Neural cell (in vitro differentiated cells): Measurements from ENCODE around the gene INSIG2. TPM values are rescaled to one million over a fixed set of nuclear protein-coding genes. Genes with fewer than 3 reads are reported as not detected.

ENCODE experiments used
- H2AFZ ChIP-seq: fragments of 200-600, 300-800 bp; sonication (generic), shearing (Covaris generic); 2 replicates; pipeline ENCODE4 v1.6.0; 2014; ENCODE audit warnings: low read depth, mild to moderate bottlenecking, antibody characterized with exemption, low read length, moderate library complexity
- H3F3A ChIP-seq: fragments of 200-600 bp; shearing (Covaris generic); 2 replicates; pipeline ENCODE4 v1.6.1; 2016; ENCODE audit warnings: mild to moderate bottlenecking, moderate library complexity, mixed read lengths, antibody characterized with exemption, low read length; ENCODE audit not compliant: insufficient read depth, poor library complexity, severe bottlenecking
- H3K27ac ChIP-seq: fragments of 200-600, 300-800 bp; sonication (generic), shearing (Covaris generic); 2 replicates; pipeline ENCODE4 v1.5.1; 2014; ENCODE audit warnings: mild to moderate bottlenecking, low read length, moderate library complexity
- H3K27me3 ChIP-seq: fragments of 300-800, 200-600 bp; sonication (generic), shearing (Covaris generic); 2 replicates; pipeline ENCODE4 v1.6.0; 2014; ENCODE audit warnings: mild to moderate bottlenecking, low read depth, low read length, moderate library complexity; ENCODE audit not compliant: insufficient read depth
- H3K36me3 ChIP-seq: fragments of 300-800, 200-600 bp; sonication (generic), shearing (Covaris generic); 2 replicates; pipeline ENCODE4 v1.5.1; 2014; ENCODE audit warnings: mild to moderate bottlenecking, antibody characterized with exemption, low read length, moderate library complexity; ENCODE audit not compliant: insufficient read depth
- H3K4me2 ChIP-seq: fragments of 300-800, 200-600 bp; sonication (generic), shearing (Covaris generic); 2 replicates; pipeline ENCODE4 v1.6.0; 2014; ENCODE audit warnings: mild to moderate bottlenecking, low read length
- H3K4me3 ChIP-seq: fragments of 300-800, 200-600 bp; sonication (generic), shearing (Covaris generic); 2 replicates; pipeline ENCODE4 v1.5.1; 2014; ENCODE audit warnings: mild to moderate bottlenecking, low read length, moderate library complexity
- H3K79me2 ChIP-seq: fragments of 200-600 bp; shearing (Covaris generic); replicated peaks from 2 replicates; pipeline ENCODE4 v1.6.0; 2014; ENCODE audit warnings: mild to moderate bottlenecking, low read length, moderate library complexity; ENCODE audit not compliant: insufficient read depth
- H3K9ac ChIP-seq: fragments of 300-800, 200-600 bp; sonication (generic), shearing (Covaris generic); 2 replicates; pipeline ENCODE4 v1.6.1; 2016; ENCODE audit warnings: mild to moderate bottlenecking, low read length, mixed read lengths
- H3K9me2 ChIP-seq: fragments of 200-600 bp; shearing (Covaris generic); 2 replicates; pipeline ENCODE4 v1.6.1; 2016; ENCODE audit warnings: mild to moderate bottlenecking, low read length, mixed read lengths; ENCODE audit not compliant: insufficient read depth
- H3K9me3 ChIP-seq: fragments of 200-600, 300-800 bp; sonication (generic), shearing (Covaris generic); 2 replicates; pipeline ENCODE4 v1.6.1; 2016; ENCODE audit warnings: mild to moderate bottlenecking, mixed run types, low read length, moderate library complexity, mixed read lengths
- H4K20me1 ChIP-seq: fragments of 200-600 bp; shearing (Covaris generic); 2 replicates; pipeline ENCODE4 v1.6.1; 2016; ENCODE audit warnings: mild to moderate bottlenecking, mixed run types; ENCODE audit not compliant: insufficient read depth
- EP300 ChIP-seq: fragments of 450-650 bp; conservative IDR thresholded peaks from 2 replicates; pipeline ENCODE4 v1.6.1; 2014; ENCODE audit warnings: antibody characterized with exemption, mild to moderate bottlenecking, moderate library complexity; ENCODE audit not compliant: poor library complexity, severe bottlenecking
- EZH2 ChIP-seq: fragments of 200-600, 300-800 bp; shearing (Covaris generic), sonication (generic); IDR thresholded peaks from 2 replicates; pipeline ENCODE4 v1.6.1; 2014; ENCODE audit warnings: antibody characterized with exemption, low read length, borderline replicate concordance, mild to moderate bottlenecking; ENCODE audit not compliant: insufficient read depth, poor library complexity, severe bottlenecking
- MXI1 ChIP-seq: fragments of 450-650 bp; conservative IDR thresholded peaks from 2 replicates; pipeline ENCODE4 v1.6.1; 2014; ENCODE audit warnings: antibody characterized with exemption, mild to moderate bottlenecking; ENCODE audit not compliant: poor library complexity, severe bottlenecking
- POLR2AphosphoS5 ChIP-seq: IDR thresholded peaks from 2 replicates; pipeline ENCODE4 v1.6.1; 2012
- RAD21 ChIP-seq: fragments of 450-650 bp; conservative IDR thresholded peaks from 2 replicates; pipeline ENCODE4 v1.6.1; 2014; ENCODE audit warnings: antibody characterized with exemption, mild to moderate bottlenecking, moderate library complexity
- SMC3 ChIP-seq: fragments of 450-650 bp; conservative IDR thresholded peaks from 2 replicates; pipeline ENCODE4 v1.6.1; 2014; ENCODE audit warnings: antibody characterized with exemption, mild to moderate bottlenecking, moderate library complexity; ENCODE audit not compliant: poor library complexity
- TAF1 ChIP-seq: IDR thresholded peaks from 2 replicates; pipeline ENCODE4 v1.6.1; 2012; ENCODE audit warnings: low read depth
- polyA plus RNA-seq: library from polyadenylated mRNA; depleted of rRNA; stranded (reverse); fragments of >200 nt; gene quantifications from 2 replicates; pipeline ENCODE4 v1.2.3, GENCODE V29; 2014
- TF ChIP-seq, protein P1 (sequence below): fragments of 450-650 bp; IDR thresholded peaks from 2 replicates; pipeline ENCODE4 v1.5.1; 2014; ENCODE audit warnings: antibody characterized with exemption, mild to moderate bottlenecking, moderate library complexity; ENCODE audit not compliant: poor library complexity, severe bottlenecking
- TF ChIP-seq, protein P2 (sequence below): IDR thresholded peaks from 2 replicates; pipeline ENCODE4 v1.6.1; 2012; ENCODE audit warnings: borderline replicate concordance

The INSIG2 gene
- polyA plus RNA-seq, 1 donor from 2014 or later: 30.3 TPM

DNA sequence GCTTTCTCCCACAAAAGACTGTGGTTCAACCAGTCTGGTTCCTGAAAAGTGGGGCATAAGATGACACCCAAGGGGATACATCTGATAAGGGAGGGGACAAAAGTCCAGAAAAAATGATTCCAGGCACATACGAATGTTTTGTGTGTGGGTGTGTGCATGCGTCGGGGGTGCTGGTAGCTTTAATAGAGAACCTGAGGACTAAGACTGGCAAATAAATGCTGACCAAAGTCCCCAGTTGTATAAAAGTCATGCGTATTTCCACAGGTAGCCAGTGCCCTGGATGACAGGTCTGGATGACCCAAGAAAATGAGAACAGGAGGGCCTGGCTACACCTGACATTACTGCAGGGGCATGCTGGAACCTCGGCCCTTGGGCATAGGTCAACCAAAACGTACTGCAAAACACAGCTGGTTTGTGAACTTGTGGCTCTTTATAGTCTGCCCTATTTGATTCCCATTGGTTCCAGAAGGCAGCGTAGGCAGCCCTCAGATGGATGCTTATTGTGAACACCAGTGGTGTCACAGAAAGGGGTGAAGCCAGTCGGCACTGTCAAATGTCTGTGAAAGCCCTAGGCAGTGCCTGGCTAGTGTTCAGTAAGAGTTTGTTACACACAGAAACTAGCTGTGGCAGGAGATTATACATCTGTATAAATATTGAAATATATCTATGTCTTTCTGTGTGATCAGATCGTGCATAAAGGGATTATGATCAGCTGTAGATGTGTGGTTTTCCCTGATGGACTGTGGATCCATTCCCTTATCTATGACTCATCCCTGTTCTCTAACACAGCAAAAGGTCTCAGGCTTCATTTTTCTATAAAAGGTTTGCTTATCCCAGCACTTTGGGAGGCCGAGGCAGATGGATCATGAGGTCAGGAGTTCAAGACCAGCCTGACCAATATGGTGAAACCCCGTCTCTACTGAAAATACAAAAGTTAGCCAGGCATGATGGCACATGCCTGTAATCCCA is 58.3 kb downstream of the INSIG2 start:
- H4K20me1 ChIP-seq: no peaks in the 10 kb centered on the region
- no peaks in the 10 kb centered on the region for H3F3A ChIP-seq
- no peak for TF ChIP-seq TAF1
- no peak for TF ChIP-seq EP300
- TF ChIP-seq RAD21: no peak
- no peaks in the 10 kb centered on the region for H3K9me3 ChIP-seq
- no peak overlapping the region for H3K4me3 ChIP-seq
- no peak overlapping the region for H3K9ac ChIP-seq
- no peaks in the 10 kb centered on the region for H3K79me2 ChIP-seq
- H3K36me3 ChIP-seq: no peaks in the 10 kb centered on the region
- H2AFZ ChIP-seq: no peak overlapping the region
- no peaks in the 10 kb centered on the region for H3K9me2 ChIP-seq
- no peaks in the 10 kb centered on the region for H3K27me3 ChIP-seq
- H3K27ac ChIP-seq: no peak overlapping the region
- H3K4me2 ChIP-seq: no peak overlapping the region

DNA sequence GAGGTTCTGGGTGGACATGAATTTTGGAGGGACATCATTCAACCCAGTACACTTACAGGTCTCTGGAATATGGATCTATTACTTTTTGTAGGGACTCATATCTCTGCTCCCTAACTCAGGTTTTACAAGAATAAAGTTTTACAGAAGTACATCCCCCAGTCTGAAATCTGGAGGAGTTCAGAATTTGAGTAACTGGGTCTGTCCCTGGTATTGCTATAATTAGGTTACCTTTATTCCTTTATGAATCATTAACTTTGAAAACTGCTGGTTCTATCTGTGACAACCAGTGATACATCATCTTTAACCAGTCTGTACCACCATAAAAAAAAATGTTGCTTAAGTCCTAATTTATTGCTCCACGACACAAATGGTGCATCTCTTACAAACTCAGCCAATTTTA is 59.9 kb downstream of the INSIG2 start:
- H3K27ac ChIP-seq: no peak overlapping the region
- H3K9me2 ChIP-seq: no peaks in the 10 kb centered on the region
- H4K20me1 ChIP-seq: no peaks in the 10 kb centered on the region
- H3K4me2 ChIP-seq: no peak overlapping the region
- no peak for TF ChIP-seq POLR2AphosphoS5
- TF ChIP-seq, protein P1, sequence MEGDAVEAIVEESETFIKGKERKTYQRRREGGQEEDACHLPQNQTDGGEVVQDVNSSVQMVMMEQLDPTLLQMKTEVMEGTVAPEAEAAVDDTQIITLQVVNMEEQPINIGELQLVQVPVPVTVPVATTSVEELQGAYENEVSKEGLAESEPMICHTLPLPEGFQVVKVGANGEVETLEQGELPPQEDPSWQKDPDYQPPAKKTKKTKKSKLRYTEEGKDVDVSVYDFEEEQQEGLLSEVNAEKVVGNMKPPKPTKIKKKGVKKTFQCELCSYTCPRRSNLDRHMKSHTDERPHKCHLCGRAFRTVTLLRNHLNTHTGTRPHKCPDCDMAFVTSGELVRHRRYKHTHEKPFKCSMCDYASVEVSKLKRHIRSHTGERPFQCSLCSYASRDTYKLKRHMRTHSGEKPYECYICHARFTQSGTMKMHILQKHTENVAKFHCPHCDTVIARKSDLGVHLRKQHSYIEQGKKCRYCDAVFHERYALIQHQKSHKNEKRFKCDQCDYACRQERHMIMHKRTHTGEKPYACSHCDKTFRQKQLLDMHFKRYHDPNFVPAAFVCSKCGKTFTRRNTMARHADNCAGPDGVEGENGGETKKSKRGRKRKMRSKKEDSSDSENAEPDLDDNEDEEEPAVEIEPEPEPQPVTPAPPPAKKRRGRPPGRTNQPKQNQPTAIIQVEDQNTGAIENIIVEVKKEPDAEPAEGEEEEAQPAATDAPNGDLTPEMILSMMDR: no peak
- no peak for TF ChIP-seq EP300
- TF ChIP-seq SMC3: no peak
- TF ChIP-seq TAF1: no peak
- no peak for TF ChIP-seq MXI1
- no peak for TF ChIP-seq EZH2
- TF ChIP-seq, protein P2, sequence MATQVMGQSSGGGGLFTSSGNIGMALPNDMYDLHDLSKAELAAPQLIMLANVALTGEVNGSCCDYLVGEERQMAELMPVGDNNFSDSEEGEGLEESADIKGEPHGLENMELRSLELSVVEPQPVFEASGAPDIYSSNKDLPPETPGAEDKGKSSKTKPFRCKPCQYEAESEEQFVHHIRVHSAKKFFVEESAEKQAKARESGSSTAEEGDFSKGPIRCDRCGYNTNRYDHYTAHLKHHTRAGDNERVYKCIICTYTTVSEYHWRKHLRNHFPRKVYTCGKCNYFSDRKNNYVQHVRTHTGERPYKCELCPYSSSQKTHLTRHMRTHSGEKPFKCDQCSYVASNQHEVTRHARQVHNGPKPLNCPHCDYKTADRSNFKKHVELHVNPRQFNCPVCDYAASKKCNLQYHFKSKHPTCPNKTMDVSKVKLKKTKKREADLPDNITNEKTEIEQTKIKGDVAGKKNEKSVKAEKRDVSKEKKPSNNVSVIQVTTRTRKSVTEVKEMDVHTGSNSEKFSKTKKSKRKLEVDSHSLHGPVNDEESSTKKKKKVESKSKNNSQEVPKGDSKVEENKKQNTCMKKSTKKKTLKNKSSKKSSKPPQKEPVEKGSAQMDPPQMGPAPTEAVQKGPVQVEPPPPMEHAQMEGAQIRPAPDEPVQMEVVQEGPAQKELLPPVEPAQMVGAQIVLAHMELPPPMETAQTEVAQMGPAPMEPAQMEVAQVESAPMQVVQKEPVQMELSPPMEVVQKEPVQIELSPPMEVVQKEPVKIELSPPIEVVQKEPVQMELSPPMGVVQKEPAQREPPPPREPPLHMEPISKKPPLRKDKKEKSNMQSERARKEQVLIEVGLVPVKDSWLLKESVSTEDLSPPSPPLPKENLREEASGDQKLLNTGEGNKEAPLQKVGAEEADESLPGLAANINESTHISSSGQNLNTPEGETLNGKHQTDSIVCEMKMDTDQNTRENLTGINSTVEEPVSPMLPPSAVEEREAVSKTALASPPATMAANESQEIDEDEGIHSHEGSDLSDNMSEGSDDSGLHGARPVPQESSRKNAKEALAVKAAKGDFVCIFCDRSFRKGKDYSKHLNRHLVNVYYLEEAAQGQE: no peak
- no peak for TF ChIP-seq RAD21
- no peaks in the 10 kb centered on the region for H3F3A ChIP-seq
- no peak overlapping the region for H3K4me3 ChIP-seq
- no peaks in the 10 kb centered on the region for H3K36me3 ChIP-seq
- H3K27me3 ChIP-seq: no peaks in the 10 kb centered on the region
- no peak overlapping the region for H3K9ac ChIP-seq
- no peaks in the 10 kb centered on the region for H3K79me2 ChIP-seq
- no peaks in the 10 kb centered on the region for H3K9me3 ChIP-seq
- no peak overlapping the region for H2AFZ ChIP-seq
